Measurements from ENCODE around the gene PTH2.
A peak's percentile ranks its signal among the peaks of the same experiment; 100 is the strongest.

PTH2 gene

GRCh38 chr19:49442771-49443365 is 19.6 kb upstream of the PTH2 start:
- no peak for TF ChIP-seq ZC3H10 (CRISPR knock-in tag; IDR thresholded peaks at IDR 0.05)
- TF ChIP-seq TCF4 (CRISPR knock-in tag; IDR thresholded peaks at IDR 0.05; ENCODE audit: borderline replicate concordance) = no peak
- no peak for TF ChIP-seq OSR1 (CRISPR knock-in tag; IDR thresholded peaks at IDR 0.05)
- TF ChIP-seq ZNF565 (CRISPR knock-in tag; conservative IDR thresholded peaks at IDR 0.05; ENCODE audit: low read depth) = no peak
- no peak for TF ChIP-seq ARNTL (CRISPR knock-in tag; IDR thresholded peaks at IDR 0.05; ENCODE audit: borderline replicate concordance, low read depth)
- no peak for TF ChIP-seq ZNF8 (CRISPR knock-in tag; IDR thresholded peaks at IDR 0.05)
- TF ChIP-seq ISL1 (CRISPR knock-in tag; IDR thresholded peaks at IDR 0.05) = no peak
- TF ChIP-seq ZNF70 (CRISPR knock-in tag; IDR thresholded peaks at IDR 0.05) = no peak
- no peak for TF ChIP-seq PPARA (CRISPR knock-in tag; IDR thresholded peaks at IDR 0.05; ENCODE audit: borderline replicate concordance)
- TF ChIP-seq TSHZ2 (CRISPR knock-in tag; IDR thresholded peaks at IDR 0.05) = no peak
- peak; percentile 81 for ATAC-seq

- TF ChIP-seq PATZ1 (CRISPR knock-in tag; IDR thresholded peaks at IDR 0.05; ENCODE audit: borderline replicate concordance) (no peak), TCF4 (CRISPR knock-in tag; IDR thresholded peaks at IDR 0.05; ENCODE audit: borderline replicate concordance) (no peak), CREB5 (CRISPR knock-in tag; IDR thresholded peaks at IDR 0.05; ENCODE audit: low read depth) (no peak), CSRNP3 (CRISPR knock-in tag; IDR thresholded peaks at IDR 0.05) (no peak), ARNTL (CRISPR knock-in tag; IDR thresholded peaks at IDR 0.05; ENCODE audit: borderline replicate concordance, low read depth) (no peak), ZNF565 (CRISPR knock-in tag; conservative IDR thresholded peaks at IDR 0.05; ENCODE audit: low read depth) (no peak), OSR1 (CRISPR knock-in tag; IDR thresholded peaks at IDR 0.05) (no peak), BACH2 (CRISPR knock-in tag; IDR thresholded peaks at IDR 0.05; ENCODE audit: borderline replicate concordance) (no peak), TSHZ2 (CRISPR knock-in tag; IDR thresholded peaks at IDR 0.05) (no peak), TOX (CRISPR knock-in tag; IDR thresholded peaks at IDR 0.05; ENCODE audit: borderline replicate concordance) (no peak), ZFP30 (CRISPR knock-in tag; IDR thresholded peaks at IDR 0.05) (no peak), RARB (CRISPR knock-in tag; IDR thresholded peaks at IDR 0.05) (no peak), CSDC2 (CRISPR knock-in tag; IDR thresholded peaks at IDR 0.05) (no peak), GLIS3 (CRISPR knock-in tag; IDR thresholded peaks at IDR 0.05) (no peak), ZNF70 (CRISPR knock-in tag; IDR thresholded peaks at IDR 0.05) (no peak)
- no peak for ATAC-seq
These were observed 19.1 kb upstream of the PTH2 start for GRCh38 chr19:49442354-49442753.

- ATAC-seq = no peak
- TF ChIP-seq ZNF565 (CRISPR knock-in tag; conservative IDR thresholded peaks at IDR 0.05; ENCODE audit: low read depth) (no peak), ZFP3 (CRISPR knock-in tag; IDR thresholded peaks at IDR 0.05) (no peak), POU6F1 (CRISPR knock-in tag; IDR thresholded peaks at IDR 0.05; ENCODE audit: borderline replicate concordance, low read depth) (no peak), RARB (CRISPR knock-in tag; IDR thresholded peaks at IDR 0.05) (no peak), ZC3H10 (CRISPR knock-in tag; IDR thresholded peaks at IDR 0.05) (no peak), ZFP30 (CRISPR knock-in tag; IDR thresholded peaks at IDR 0.05) (no peak), PATZ1 (CRISPR knock-in tag; IDR thresholded peaks at IDR 0.05; ENCODE audit: borderline replicate concordance) (no peak), ARNTL (CRISPR knock-in tag; IDR thresholded peaks at IDR 0.05; ENCODE audit: borderline replicate concordance, low read depth) (no peak), PPARA (CRISPR knock-in tag; IDR thresholded peaks at IDR 0.05; ENCODE audit: borderline replicate concordance) (no peak), ZNF70 (CRISPR knock-in tag; IDR thresholded peaks at IDR 0.05) (no peak), GLIS3 (CRISPR knock-in tag; IDR thresholded peaks at IDR 0.05) (no peak)
These were observed 18.7 kb upstream of the PTH2 start for GRCh38 chr19:49441960-49442350.
